Caco-2 (cell line): Measurements from ENCODE around the gene SPTB. TPM values are rescaled to one million over a fixed set of nuclear protein-coding genes. Genes with fewer than 3 reads are reported as not detected.

ENCODE experiments used
- BruUV-seq: library from RNA; stranded (reverse); fragments of 400-500 nt; replicated peaks from 2 replicates; lab custom pipeline; 2021; lab: Mats Ljungman, UMichigan
- CTCF ChIA-PET: fragments of 300-600 bp; sonication (Branson Sonifier 250); formaldehyde crosslinking; loops from one replicate; lab custom pipeline; 2022; ENCODE audit warnings: antibody characterized with exemption; lab: Charles Lee
- POLR2A ChIA-PET: fragments of 300-600 bp; sonication (Branson Sonifier 250); formaldehyde crosslinking; loops from one replicate; lab custom pipeline; 2022; ENCODE audit warnings: antibody characterized with exemption; lab: Charles Lee
- DNase-seq, 2 experiments: peaks; one replicate each; pipeline versions ENCODE4 v3.0.0 to v3.0.0-alpha.2; 2020 to 2022
- H3K27me3 ChIP-seq: replicated peaks from 2 replicates; pipeline ENCODE4 v1.6.0; 2011; ENCODE audit warnings: low read length; ENCODE audit not compliant: control insufficient read depth, insufficient read depth
- H3K36me3 ChIP-seq: 2 replicates; pipeline ENCODE4 v1.5.1; 2011; ENCODE audit warnings: low read length; ENCODE audit not compliant: control insufficient read depth, insufficient read depth
- H3K4me1 ChIP-seq: fragments of 250-450 bp; sonication (Bioruptor Pico); 2 replicates; pipeline ENCODE4 v1.5.1; 2020; ENCODE audit warnings: mild to moderate bottlenecking
- H3K4me3 ChIP-seq: 2 replicates; pipeline ENCODE4 v1.5.1; 2011; ENCODE audit warnings: low read depth, mild to moderate bottlenecking, control low read depth, low read length
- H3K9me3 ChIP-seq: fragments of 250-450 bp; sonication (Bioruptor Pico); 2 replicates; pipeline ENCODE4 v1.5.1; 2020; ENCODE audit warnings: mild to moderate bottlenecking, moderate library complexity
- H3K27ac Mint-ChIP-seq: one replicate; pipeline ENCODE4 v1.8.0; 2022; ENCODE audit warnings: mixed read lengths; ENCODE audit not compliant: unreplicated experiment
- H3K27me3 Mint-ChIP-seq: one replicate; pipeline ENCODE4 v1.8.0; 2022; ENCODE audit warnings: mixed read lengths; ENCODE audit not compliant: insufficient read depth, unreplicated experiment
- H3K36me3 Mint-ChIP-seq: one replicate; pipeline ENCODE4 v1.8.0; 2022; ENCODE audit warnings: mild to moderate bottlenecking, mixed read lengths; ENCODE audit not compliant: insufficient read depth, unreplicated experiment
- H3K4me1 Mint-ChIP-seq: one replicate; pipeline ENCODE4 v1.8.0; 2022; ENCODE audit warnings: low read depth, mixed read lengths; ENCODE audit not compliant: unreplicated experiment
- H3K4me3 Mint-ChIP-seq: one replicate; pipeline ENCODE4 v1.8.0; 2022; ENCODE audit warnings: mild to moderate bottlenecking, moderate library complexity, mixed read lengths; ENCODE audit not compliant: unreplicated experiment
- H3K9me3 Mint-ChIP-seq: one replicate; pipeline ENCODE4 v1.8.0; 2022; ENCODE audit warnings: mixed read lengths; ENCODE audit not compliant: unreplicated experiment
- intact Hi-C: fragments of 100-400 bp; cut with micrococcal nuclease; formaldehyde crosslinking; loops from one replicate; pipeline ENCODE4 v1.10.0; 2022; ENCODE audit not compliant: unreplicated experiment
- total RNA-seq: library from RNA; stranded (reverse); gene quantifications from 2 replicates; pipeline ENCODE4 v1.2.3, GENCODE V29; 2022
- TF ChIP-seq, protein P1 (sequence below), 2 experiments: fragments of 200-600 bp in 1 of 2; IDR thresholded peaks; 1 replicate in 1 of 2; 2 replicates in 1 of 2; pipeline versions ENCODE4 v1.5.1 to v1.8.0; 2011 to 2022; ENCODE audit warnings: antibody characterized with exemption in 1 of 2, control low read depth in 1 of 2, inconsistent platforms in 1 of 2, low read depth in 1 of 2, low read length in 1 of 2, mild to moderate bottlenecking in 1 of 2, moderate library complexity in 1 of 2; ENCODE audit not compliant: insufficient read depth in 1 of 2, severe bottlenecking in 1 of 2, unreplicated experiment in 1 of 2

Gene SPTB
- total RNA-seq, 1 experiment from 2014 or later, result 1.7 TPM

DNA sequence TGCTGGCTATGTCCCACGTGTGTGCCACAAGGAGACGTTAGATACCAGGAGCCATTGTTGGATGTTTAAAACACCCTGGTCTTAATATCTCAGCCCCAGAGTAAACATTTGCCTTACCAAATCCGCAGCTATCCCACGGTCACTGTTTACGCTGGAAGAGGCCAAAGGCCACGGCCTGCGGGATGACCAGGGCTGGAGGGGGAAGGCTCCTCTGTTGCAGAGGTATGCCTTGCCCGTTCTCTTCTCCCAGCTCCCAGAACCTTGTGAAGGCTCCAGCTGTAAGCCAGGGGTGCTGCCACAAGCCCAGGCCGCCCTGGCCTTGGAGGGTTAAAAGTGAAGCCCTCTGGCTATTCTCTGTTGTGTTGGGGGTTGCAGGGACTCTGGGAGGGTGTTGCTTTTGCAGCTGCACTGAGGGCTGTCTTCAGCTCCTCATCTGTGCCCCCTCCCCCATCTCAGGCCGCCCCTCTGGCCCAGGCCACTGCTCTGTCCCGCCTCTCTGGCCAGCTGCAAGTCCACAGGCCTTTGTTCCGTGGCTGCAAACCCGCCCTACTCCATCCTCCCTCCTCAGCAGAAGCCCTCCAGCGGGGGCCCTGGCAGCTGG is 173.0 kb downstream of the SPTB start:
- intact Hi-C loops, result loop anchor here (2.0 kb wide), 1 partner anchor 18 kb away; no protein-coding TSS in a partner anchor
- Histone ChIP-seq H3K4me3 (peak overlapping the region; percentile 81), H3K4me1 (peaks cover 36% of the 10 kb centered on the region), H3K9me3 (no peaks in the 10 kb centered on the region), H3K36me3 (peaks cover 5% of the 10 kb centered on the region), H3K27me3 (no peaks in the 10 kb centered on the region)
- peaks cover 46% of the 10 kb centered on the region for H3K36me3 Mint-ChIP-seq
- peak overlapping the region; percentile 85 for H3K27ac Mint-ChIP-seq
- CTCF ChIA-PET, result interaction anchor here (0.6 to 1.5 kb wide), 3 partner anchors 52 to 1065 kb away, joined by 3 to 8 read pairs (median 4); partner anchors contain the start of gene WDR89
- H3K9me3 Mint-ChIP-seq, result no peaks in the 10 kb centered on the region
- peak overlapping the region; percentile 83 for H3K4me3 Mint-ChIP-seq
- TF ChIP-seq, protein P1, sequence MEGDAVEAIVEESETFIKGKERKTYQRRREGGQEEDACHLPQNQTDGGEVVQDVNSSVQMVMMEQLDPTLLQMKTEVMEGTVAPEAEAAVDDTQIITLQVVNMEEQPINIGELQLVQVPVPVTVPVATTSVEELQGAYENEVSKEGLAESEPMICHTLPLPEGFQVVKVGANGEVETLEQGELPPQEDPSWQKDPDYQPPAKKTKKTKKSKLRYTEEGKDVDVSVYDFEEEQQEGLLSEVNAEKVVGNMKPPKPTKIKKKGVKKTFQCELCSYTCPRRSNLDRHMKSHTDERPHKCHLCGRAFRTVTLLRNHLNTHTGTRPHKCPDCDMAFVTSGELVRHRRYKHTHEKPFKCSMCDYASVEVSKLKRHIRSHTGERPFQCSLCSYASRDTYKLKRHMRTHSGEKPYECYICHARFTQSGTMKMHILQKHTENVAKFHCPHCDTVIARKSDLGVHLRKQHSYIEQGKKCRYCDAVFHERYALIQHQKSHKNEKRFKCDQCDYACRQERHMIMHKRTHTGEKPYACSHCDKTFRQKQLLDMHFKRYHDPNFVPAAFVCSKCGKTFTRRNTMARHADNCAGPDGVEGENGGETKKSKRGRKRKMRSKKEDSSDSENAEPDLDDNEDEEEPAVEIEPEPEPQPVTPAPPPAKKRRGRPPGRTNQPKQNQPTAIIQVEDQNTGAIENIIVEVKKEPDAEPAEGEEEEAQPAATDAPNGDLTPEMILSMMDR (IDR thresholded peaks at IDR 0.05; ENCODE audit: insufficient read depth in 1 of 2, low read depth in 1 of 2, low read length in 1 of 2, severe bottlenecking in 1 of 2, unreplicated experiment in 1 of 2), result no peak
- H3K4me1 Mint-ChIP-seq, result peaks cover 65% of the 10 kb centered on the region
- no peaks in the 10 kb centered on the region for H3K27me3 Mint-ChIP-seq
- POLR2A ChIA-PET, result interaction anchor here (0.6 to 1.2 kb wide), 3 partner anchors 18 to 202 kb away, joined by 4 to 6 read pairs (median 4); no protein-coding TSS in a partner anchor
- BruUV-seq, result no TSS peak
- DNase-seq, result peak; percentile 73 to 79

DNA sequence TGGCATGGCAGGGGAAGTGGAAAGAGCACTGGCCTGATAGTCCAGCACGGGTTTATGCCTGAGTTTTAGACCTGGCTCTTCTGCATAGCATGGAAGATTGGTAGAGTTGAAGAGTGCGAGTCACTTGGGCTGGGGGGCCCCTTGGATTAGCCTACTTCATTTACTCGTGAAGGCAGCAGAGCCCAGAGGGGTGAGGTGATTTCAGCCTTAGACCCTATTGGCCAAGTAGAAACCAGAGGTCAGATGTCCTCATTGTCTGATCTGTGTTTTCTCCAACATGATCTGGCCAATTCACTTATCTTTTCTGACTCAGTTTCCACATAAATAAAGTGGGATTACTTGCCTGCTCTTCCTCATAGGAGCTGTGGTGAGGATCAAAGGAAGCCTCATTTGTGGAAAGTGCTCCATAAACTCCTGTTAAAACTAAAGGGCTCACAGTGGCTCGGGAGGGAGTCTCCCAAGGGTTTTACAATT is 173.6 kb downstream of the SPTB start:
- Histone ChIP-seq H3K27me3 (no peaks in the 10 kb centered on the region), H3K4me3 (peak overlapping the region; percentile 81), H3K36me3 (peaks cover 5% of the 10 kb centered on the region), H3K9me3 (no peaks in the 10 kb centered on the region), H3K4me1 (peaks cover 36% of the 10 kb centered on the region)
- no TSS peak for BruUV-seq
- Mint-ChIP-seq H3K4me1 (peaks cover 65% of the 10 kb centered on the region), H3K4me3 (peak overlapping the region; percentile 83), H3K9me3 (no peaks in the 10 kb centered on the region), H3K27me3 (no peaks in the 10 kb centered on the region), H3K27ac (peak overlapping the region; percentile 85), H3K36me3 (peaks cover 44% of the 10 kb centered on the region)
- intact Hi-C loops, result loop anchor here (2.0 kb wide), 1 partner anchor 19 kb away; no protein-coding TSS in a partner anchor
- DNase-seq, result no peak
- POLR2A ChIA-PET, result interaction anchor here (0.8 kb wide), 1 partner anchor 19 kb away, joined by 4 read pairs; no protein-coding TSS in a partner anchor
- TF ChIP-seq, protein P1 (IDR thresholded peaks at IDR 0.05; ENCODE audit: insufficient read depth in 1 of 2, low read depth in 1 of 2, low read length in 1 of 2, severe bottlenecking in 1 of 2, unreplicated experiment in 1 of 2), result no peak
- CTCF ChIA-PET, result interaction anchor here (0.9 to 1.5 kb wide), 2 partner anchors 53 to 58 kb away, joined by 4 to 8 read pairs; no protein-coding TSS in a partner anchor

DNA sequence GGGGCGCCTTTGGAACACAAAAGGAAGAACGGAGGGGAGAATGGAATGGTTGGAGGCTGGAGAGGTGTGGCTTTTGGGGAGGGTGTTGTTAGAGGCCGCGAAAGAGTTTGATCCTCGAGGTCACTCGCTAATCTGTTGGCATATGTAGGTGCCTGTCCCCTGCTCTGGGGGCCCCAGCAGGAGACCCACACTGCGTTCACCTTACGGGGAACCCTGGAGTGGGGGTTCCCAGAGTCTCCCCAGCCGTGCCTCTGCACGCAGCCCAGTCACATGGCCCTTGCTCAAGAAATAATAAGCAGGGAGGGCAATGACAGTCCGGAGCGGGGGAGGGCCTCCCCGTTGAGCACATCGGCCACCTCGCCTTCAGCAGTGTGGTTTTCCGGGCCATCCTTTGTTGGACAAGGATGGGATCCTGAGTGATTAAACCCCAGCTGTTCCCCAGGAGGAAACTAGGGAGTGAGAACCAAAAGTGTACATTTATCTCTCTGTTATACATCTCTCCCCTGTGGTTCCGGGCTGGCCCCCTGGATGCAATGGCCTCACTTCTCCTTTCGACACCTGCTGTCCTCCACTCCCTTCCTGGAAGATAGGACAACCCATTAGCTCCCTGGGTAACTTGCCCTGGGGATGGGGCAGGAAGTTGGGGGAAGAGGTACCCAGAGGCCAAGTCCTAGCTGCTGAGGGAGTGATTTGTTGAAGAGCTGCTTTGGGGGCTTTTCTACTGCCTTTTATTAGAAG is 174.2 kb downstream of the SPTB start:
- Mint-ChIP-seq H3K9me3 (no peaks in the 10 kb centered on the region), H3K27ac (peak overlapping the region; percentile 85), H3K4me1 (peaks cover 64% of the 10 kb centered on the region), H3K27me3 (no peaks in the 10 kb centered on the region), H3K4me3 (peak overlapping the region; percentile 83), H3K36me3 (peaks cover 44% of the 10 kb centered on the region)
- Histone ChIP-seq H3K27me3 (no peaks in the 10 kb centered on the region), H3K36me3 (peaks cover 3% of the 10 kb centered on the region), H3K4me1 (peaks cover 36% of the 10 kb centered on the region), H3K4me3 (peak overlapping the region; percentile 81), H3K9me3 (no peaks in the 10 kb centered on the region)
- intact Hi-C loops, result loop anchor here (2.0 kb wide), 2 partner anchors 19 to 61 kb away; no protein-coding TSS in a partner anchor
- TSS peak; percentile 43 for BruUV-seq
- TF ChIP-seq, protein P1 (IDR thresholded peaks at IDR 0.05; ENCODE audit: insufficient read depth in 1 of 2, low read depth in 1 of 2, low read length in 1 of 2, severe bottlenecking in 1 of 2, unreplicated experiment in 1 of 2), result no peak
- DNase-seq, result no peak
- CTCF ChIA-PET, result interaction anchor here (0.7 to 1.5 kb wide), 2 partner anchors 32 to 53 kb away, joined by 3 to 8 read pairs; no protein-coding TSS in a partner anchor
- POLR2A ChIA-PET, result interaction anchor here (1.5 kb wide), 1 partner anchor 201 kb away, joined by 8 read pairs; the partner anchor contains the start of gene ZBTB1
